PC-3 (cell line): Measurements from ENCODE around the gene LUZP1.

ENCODE experiments used
- EZH2 ChIP-seq: fragments of 300-600 bp; sonication (generic); IDR thresholded peaks from one replicate; pipeline ENCODE4 v1.6.1; 2017; ENCODE audit warnings: antibody characterized with exemption, mild to moderate bottlenecking, low read length; ENCODE audit not compliant: unreplicated experiment
- EZH2phosphoT487 ChIP-seq: fragments of 300-600 bp; sonication (generic); IDR thresholded peaks from 2 replicates; pipeline ENCODE4 v1.6.1; 2018; ENCODE audit warnings: mild to moderate bottlenecking, antibody characterized with exemption, low read length, borderline replicate concordance
- TF ChIP-seq, protein P1 (sequence below): fragments of 300-600 bp; sonication (generic); conservative IDR thresholded peaks from 2 replicates; pipeline ENCODE4 v1.5.1; 2017; ENCODE audit warnings: antibody characterized with exemption, low read depth, mild to moderate bottlenecking, low read length

- TF ChIP-seq EZH2phosphoT487 (no peak), EZH2 (no peak)
- TF ChIP-seq, protein P1, sequence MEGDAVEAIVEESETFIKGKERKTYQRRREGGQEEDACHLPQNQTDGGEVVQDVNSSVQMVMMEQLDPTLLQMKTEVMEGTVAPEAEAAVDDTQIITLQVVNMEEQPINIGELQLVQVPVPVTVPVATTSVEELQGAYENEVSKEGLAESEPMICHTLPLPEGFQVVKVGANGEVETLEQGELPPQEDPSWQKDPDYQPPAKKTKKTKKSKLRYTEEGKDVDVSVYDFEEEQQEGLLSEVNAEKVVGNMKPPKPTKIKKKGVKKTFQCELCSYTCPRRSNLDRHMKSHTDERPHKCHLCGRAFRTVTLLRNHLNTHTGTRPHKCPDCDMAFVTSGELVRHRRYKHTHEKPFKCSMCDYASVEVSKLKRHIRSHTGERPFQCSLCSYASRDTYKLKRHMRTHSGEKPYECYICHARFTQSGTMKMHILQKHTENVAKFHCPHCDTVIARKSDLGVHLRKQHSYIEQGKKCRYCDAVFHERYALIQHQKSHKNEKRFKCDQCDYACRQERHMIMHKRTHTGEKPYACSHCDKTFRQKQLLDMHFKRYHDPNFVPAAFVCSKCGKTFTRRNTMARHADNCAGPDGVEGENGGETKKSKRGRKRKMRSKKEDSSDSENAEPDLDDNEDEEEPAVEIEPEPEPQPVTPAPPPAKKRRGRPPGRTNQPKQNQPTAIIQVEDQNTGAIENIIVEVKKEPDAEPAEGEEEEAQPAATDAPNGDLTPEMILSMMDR = no peak
Measured at GRCh38 chr1:23132033-23132432, 36.6 kb downstream of the LUZP1 start.
